ENCODE results near the gene PAQR5. TPM values are rescaled to one million over a fixed set of nuclear protein-coding genes. Genes with fewer than 3 reads are reported as not detected.
"Not testable (repeated sequence)": the region's sequence is repeated elsewhere in the genome, so short reads cannot be mapped to it uniquely, and the experiment has no call there.

Gene PAQR5
- total RNA-seq, 3 donors from 2014 or later: 0.96 to 2.6 (median 2.0) TPM

DNA sequence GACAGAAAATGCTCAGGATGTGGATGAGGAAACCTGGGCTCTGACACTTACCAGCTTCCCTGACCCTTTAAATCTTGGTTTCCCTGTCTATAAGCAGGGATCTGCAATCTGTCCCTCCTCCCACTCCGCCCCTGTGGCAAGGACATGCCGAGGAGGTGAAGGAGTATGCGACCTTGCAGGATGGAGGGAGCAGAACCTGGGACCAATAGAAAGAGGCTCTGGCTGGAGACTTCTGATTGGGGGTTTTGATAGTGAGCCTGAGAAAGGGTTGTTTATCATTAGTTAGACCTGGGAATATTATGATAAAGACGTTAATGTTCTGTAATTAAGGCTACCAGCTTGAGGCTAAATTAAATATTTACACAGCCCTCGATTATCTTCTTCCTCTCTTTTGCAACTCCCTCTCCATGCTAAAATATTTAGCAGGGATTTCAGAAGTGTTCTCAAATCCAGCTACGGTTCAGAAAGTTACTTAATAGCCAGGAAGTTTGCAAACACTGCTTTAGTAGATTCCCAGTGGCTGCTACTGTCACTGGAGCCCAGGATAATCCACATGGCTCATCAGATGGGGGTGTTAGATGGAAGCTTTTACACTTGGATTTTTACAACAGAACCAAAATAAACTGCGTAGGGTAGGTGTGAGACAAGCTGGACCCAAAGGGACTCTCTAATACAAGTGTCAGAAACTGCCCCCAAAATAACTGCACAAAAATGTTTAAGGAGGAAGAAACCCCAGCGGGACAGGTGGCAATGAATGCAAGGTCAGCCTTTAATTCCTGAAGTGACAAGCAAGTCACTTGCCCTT is 9.2 kb upstream of the PAQR5 start:
- DNase-seq (ENCODE audit: low spot score in 2 of 2): no peak
- no peak for TF ChIP-seq POLR2A (IDR thresholded peaks at IDR 0.05)
- TF ChIP-seq, protein P1, sequence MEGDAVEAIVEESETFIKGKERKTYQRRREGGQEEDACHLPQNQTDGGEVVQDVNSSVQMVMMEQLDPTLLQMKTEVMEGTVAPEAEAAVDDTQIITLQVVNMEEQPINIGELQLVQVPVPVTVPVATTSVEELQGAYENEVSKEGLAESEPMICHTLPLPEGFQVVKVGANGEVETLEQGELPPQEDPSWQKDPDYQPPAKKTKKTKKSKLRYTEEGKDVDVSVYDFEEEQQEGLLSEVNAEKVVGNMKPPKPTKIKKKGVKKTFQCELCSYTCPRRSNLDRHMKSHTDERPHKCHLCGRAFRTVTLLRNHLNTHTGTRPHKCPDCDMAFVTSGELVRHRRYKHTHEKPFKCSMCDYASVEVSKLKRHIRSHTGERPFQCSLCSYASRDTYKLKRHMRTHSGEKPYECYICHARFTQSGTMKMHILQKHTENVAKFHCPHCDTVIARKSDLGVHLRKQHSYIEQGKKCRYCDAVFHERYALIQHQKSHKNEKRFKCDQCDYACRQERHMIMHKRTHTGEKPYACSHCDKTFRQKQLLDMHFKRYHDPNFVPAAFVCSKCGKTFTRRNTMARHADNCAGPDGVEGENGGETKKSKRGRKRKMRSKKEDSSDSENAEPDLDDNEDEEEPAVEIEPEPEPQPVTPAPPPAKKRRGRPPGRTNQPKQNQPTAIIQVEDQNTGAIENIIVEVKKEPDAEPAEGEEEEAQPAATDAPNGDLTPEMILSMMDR (IDR thresholded peaks at IDR 0.05): no peak
- TF ChIP-seq POLR2AphosphoS5 (IDR thresholded peaks at IDR 0.05): no peak

GRCh38 chr15:69290346-69291164 is 8.2 kb upstream of the PAQR5 start:
- intact Hi-C loops (cut with DNase I; ENCODE audit: low total_unique reads): no loop called here
- no peak for DNase-seq (ENCODE audit: low spot score in 2 of 2)
- Histone ChIP-seq H3K4me3 (no peak overlapping the region), H3K27me3 (no peaks in the 10 kb centered on the region), H3K9me3 (no peaks in the 10 kb centered on the region), H3K36me3 (no peaks in the 10 kb centered on the region), H3K4me1 (no peaks in the 10 kb centered on the region), H3K27ac (no peak overlapping the region)
- TF ChIP-seq, protein P1 (IDR thresholded peaks at IDR 0.05): no peak
- TF ChIP-seq POLR2A (IDR thresholded peaks at IDR 0.05) (no peak), POLR2AphosphoS5 (IDR thresholded peaks at IDR 0.05) (no peak)

More for the DNA sequence above, 9.2 kb upstream of the PAQR5 start:
- peak overlapping the region in 1 of 3 donors; percentile 43 for H3K4me3 ChIP-seq
- peak overlapping the region; percentile 6 to 32 for H3K27ac ChIP-seq
- H3K27me3 ChIP-seq: no peaks in the 10 kb centered on the region
- H3K36me3 ChIP-seq: no peaks in the 10 kb centered on the region
- no peaks in the 10 kb centered on the region for H3K9me3 ChIP-seq
- intact Hi-C loops (cut with DNase I; ENCODE audit: low total_unique reads): no loop called here
- H3K4me1 ChIP-seq: no peaks in the 10 kb centered on the region

- H3K36me3 ChIP-seq; H3K4me3 ChIP-seq; H3K4me1 ChIP-seq; DNase-seq (ENCODE audit: low spot score in 2 of 2); H3K9me3 ChIP-seq; H3K27me3 ChIP-seq; H3K27ac ChIP-seq; intact Hi-C loops (cut with DNase I; ENCODE audit: low total_unique reads): not testable (repeated sequence)
Observed at GRCh38 chr15:69291651-69292050, 7.1 kb upstream of the PAQR5 start.

GRCh38 chr15:69292826-69293420 is 5.8 kb upstream of the PAQR5 start:
- no peaks in the 10 kb centered on the region for H3K36me3 ChIP-seq
- no peak overlapping the region for H3K4me3 ChIP-seq
- DNase-seq (ENCODE audit: low spot score in 2 of 2): no peak
- H3K9me3 ChIP-seq: no peaks in the 10 kb centered on the region
- no peaks in the 10 kb centered on the region for H3K4me1 ChIP-seq
- no peak overlapping the region for H3K27ac ChIP-seq
- TF ChIP-seq POLR2A (IDR thresholded peaks at IDR 0.05) (no peak), POLR2AphosphoS5 (IDR thresholded peaks at IDR 0.05) (no peak)
- TF ChIP-seq, protein P1 (IDR thresholded peaks at IDR 0.05): no peak
- H3K27me3 ChIP-seq: no peaks in the 10 kb centered on the region
- intact Hi-C loops (cut with DNase I; ENCODE audit: low total_unique reads): no loop called here

- Histone ChIP-seq H3K4me3 (no peak overlapping the region), H3K9me3 (no peaks in the 10 kb centered on the region), H3K4me1 (no peaks in the 10 kb centered on the region), H3K27me3 (no peaks in the 10 kb centered on the region), H3K36me3 (no peaks in the 10 kb centered on the region), H3K27ac (no peak overlapping the region)
- TF ChIP-seq POLR2AphosphoS5 (IDR thresholded peaks at IDR 0.05) (no peak), POLR2A (IDR thresholded peaks at IDR 0.05) (no peak)
- no peak for DNase-seq (ENCODE audit: low spot score in 2 of 2)
- intact Hi-C loops (cut with DNase I; ENCODE audit: low total_unique reads): no loop called here
Observed at GRCh38 chr15:69293741-69294615, 4.7 kb upstream of the PAQR5 start.
